Endothelial cell of umbilical vein (primary cell): ENCODE data around the gene SPAG9. TPM values are rescaled to one million over a fixed set of nuclear protein-coding genes. Genes with fewer than 3 reads are reported as not detected.

Source experiments
- BruUV-seq: library from RNA; stranded (reverse); fragments of 400-500 nt; replicated peaks from 2 replicates; lab custom pipeline; 2021; lab: Mats Ljungman, UMichigan
- CTCF ChIA-PET: fragments of 300-600, 350-600 bp; sonication (Branson Sonifier 250); formaldehyde crosslinking; loops from one replicate; lab custom pipeline; 2021; ENCODE audit warnings: antibody characterized with exemption, inconsistent platforms; lab: Charles Lee
- POLR2A ChIA-PET: fragments of 300-600, 350-600 bp; sonication (Branson Sonifier 250); formaldehyde crosslinking; loops from one replicate; lab custom pipeline; 2021; ENCODE audit warnings: antibody characterized with exemption, inconsistent platforms; lab: Charles Lee
- DNase-seq: peaks from one replicate; pipeline ENCODE4 v3.0.0-alpha.2; 2011; ENCODE audit warnings: low read depth, low spot score
- FAIRE-seq: peaks from 2 replicates; lab custom pipeline; 2011; peaks lifted over from hg19 to GRCh38; lab: Jason Lieb, UNC
- H2AFZ ChIP-seq: 2 replicates; pipeline ENCODE4 v1.6.0; 2012; ENCODE audit warnings: low read depth, low read length, control low read depth, inconsistent platforms
- H3K27ac ChIP-seq: 2 replicates; pipeline ENCODE4 v1.5.1; 2011; ENCODE audit warnings: low read depth, mild to moderate bottlenecking, control low read depth, low read length, moderate library complexity; ENCODE audit not compliant: insufficient read depth
- H3K27me3 ChIP-seq, 2 experiments: 2 replicates each; pipeline versions ENCODE4 v1.6.0 to v1.6.1; 2011; ENCODE audit warnings: low read length in 2 of 2, mixed read lengths in 1 of 2; ENCODE audit not compliant: control insufficient read depth in 2 of 2, insufficient read depth in 2 of 2
- H3K36me3 ChIP-seq, 2 experiments: 2 replicates in 1 of 2; 3 replicates in 1 of 2; pipeline ENCODE4 v1.5.1; 2011; ENCODE audit warnings: low read length in 2 of 2, mild to moderate bottlenecking in 1 of 2, moderate library complexity in 1 of 2; ENCODE audit not compliant: control insufficient read depth in 2 of 2, insufficient read depth in 2 of 2; ENCODE audit errors: extremely low read depth in 1 of 2
- H3K4me1 ChIP-seq: 3 replicates; pipeline ENCODE4 v1.5.1; 2011; ENCODE audit warnings: mild to moderate bottlenecking, low read length; ENCODE audit not compliant: control insufficient read depth, insufficient read depth; ENCODE audit errors: extremely low read depth
- H3K4me2 ChIP-seq: 2 replicates; pipeline ENCODE4 v1.6.1; 2011; ENCODE audit warnings: low read length, control low read depth, mixed read lengths; ENCODE audit not compliant: insufficient read depth
- H3K4me3 ChIP-seq, 3 experiments: fragments of 200-600 bp in 1 of 3; sonication (generic), shearing (Covaris generic) in 1 of 3; replicated peaks in 1 of 3; 2 replicates each; pipeline ENCODE4 v1.5.1; 2011 to 2016; ENCODE audit warnings: control low read depth in 3 of 3, low read length in 3 of 3, mild to moderate bottlenecking in 2 of 3, inconsistent platforms in 1 of 3, low read depth in 1 of 3, moderate library complexity in 1 of 3; ENCODE audit not compliant: insufficient read depth in 1 of 3
- H3K79me2 ChIP-seq: 2 replicates; pipeline ENCODE4 v1.6.0; 2012; ENCODE audit warnings: low read length, inconsistent platforms; ENCODE audit not compliant: control insufficient read depth, insufficient read depth
- H3K9ac ChIP-seq: replicated peaks from 2 replicates; pipeline ENCODE3; 2011; ENCODE audit warnings: low read length, control low read depth; ENCODE audit not compliant: insufficient read depth; ENCODE audit errors: extremely low read depth
- H3K9me1 ChIP-seq: replicated peaks from 3 replicates; pipeline ENCODE4 v1.6.0; 2011; ENCODE audit warnings: mild to moderate bottlenecking, low read length; ENCODE audit not compliant: control insufficient read depth, insufficient read depth; ENCODE audit errors: extremely low read depth
- H3K9me3 ChIP-seq: replicated peaks from 2 replicates; pipeline ENCODE4 v1.5.1; 2012; ENCODE audit warnings: low read length, inconsistent platforms; ENCODE audit not compliant: control insufficient read depth, insufficient read depth
- H4K20me1 ChIP-seq: replicated peaks from 2 replicates; pipeline ENCODE3; 2011; ENCODE audit warnings: mild to moderate bottlenecking, low read length; ENCODE audit not compliant: control insufficient read depth, insufficient read depth; ENCODE audit errors: extremely low read depth
- EZH2 ChIP-seq: IDR thresholded peaks from 2 replicates; pipeline ENCODE4 v1.6.1; 2012; ENCODE audit warnings: borderline replicate concordance, low read depth, mild to moderate bottlenecking, moderate library complexity, low read length, inconsistent platforms; ENCODE audit not compliant: severe bottlenecking
- FOS ChIP-seq: IDR thresholded peaks from 2 replicates; pipeline ENCODE4 v1.6.1; 2011; ENCODE audit warnings: mild to moderate bottlenecking, low read length, moderate library complexity, borderline replicate concordance; ENCODE audit not compliant: insufficient read depth
- GATA2 ChIP-seq: IDR thresholded peaks from 2 replicates; pipeline ENCODE4 v1.7.0; 2011; ENCODE audit warnings: low read depth, mild to moderate bottlenecking, moderate library complexity, mixed read lengths, low read length; ENCODE audit not compliant: insufficient read length, insufficient read depth
- JUN ChIP-seq: IDR thresholded peaks from 2 replicates; pipeline ENCODE4 v1.6.1; 2011; ENCODE audit warnings: borderline replicate concordance, low read depth; ENCODE audit not compliant: insufficient read length, insufficient read depth
- MYC ChIP-seq: IDR thresholded peaks from one replicate; pipeline ENCODE4 v1.6.1; 2011; ENCODE audit warnings: mild to moderate bottlenecking, low read depth, low read length
- POLR2A ChIP-seq: IDR thresholded peaks from 2 replicates; pipeline ENCODE4 v1.6.1; 2012; ENCODE audit warnings: low read depth, mild to moderate bottlenecking, control low read depth, low read length
- POLR2AphosphoS5 ChIP-seq: IDR thresholded peaks from 2 replicates; pipeline ENCODE4 v1.6.1; 2012; ENCODE audit warnings: low read depth, mild to moderate bottlenecking, control low read depth, low read length, moderate library complexity; ENCODE audit not compliant: insufficient read depth
- dilution Hi-C: fragments of 300-500 bp; cut with MboI; formaldehyde crosslinking; loops from one replicate; pipeline ENCODE4 v1.15.0; 2019; ENCODE audit warnings: low sequenced_read_pairs; ENCODE audit not compliant: extremely low pct_ligation_motif_present
- intact Hi-C: fragments of 100-400 bp; cut with micrococcal nuclease; formaldehyde crosslinking; loops from one replicate; pipeline ENCODE4 v1.10.0; 2022
- polyA plus RNA-seq, 4 experiments: library from polyadenylated mRNA; depleted of rRNA in 3 of 4; stranded (reverse) in 3 of 4; unstranded in 1 of 4; fragments of >200 nt; gene quantifications; 2 replicates each; pipeline versions ENCODE4 v1.2.1 to v1.2.3, GENCODE V29; 2011 to 2012; ENCODE audit warnings: missing spikeins in 1 of 4
- total RNA-seq: library from RNA; stranded (reverse); gene quantifications from 2 replicates; pipeline ENCODE4 v1.2.3, GENCODE V29; 2021
- TF ChIP-seq, protein P1 (sequence below): IDR thresholded peaks from 2 replicates; pipeline ENCODE4 v1.6.1; 2011; ENCODE audit not compliant: insufficient read depth, insufficient read length
- TF ChIP-seq, protein P2 (sequence below), 2 donors: IDR thresholded peaks; 1 replicate in 1 of 2; 2 replicates in 1 of 2; pipeline ENCODE4 v1.5.1; 2011; ENCODE audit warnings: low read length in 2 of 2, mild to moderate bottlenecking in 2 of 2, moderate library complexity in 2 of 2, control low read depth in 1 of 2, inconsistent platforms in 1 of 2, low read depth in 1 of 2; ENCODE audit not compliant: insufficient read depth in 1 of 2; ENCODE audit errors: extremely low read depth in 1 of 2

SPAG9 gene
- total and polyA plus RNA-seq, 2 donors (not counting 3 experiments of a cell fraction or from before 2014, with no cell fraction given), result 16.5 to 75.0 TPM

DNA sequence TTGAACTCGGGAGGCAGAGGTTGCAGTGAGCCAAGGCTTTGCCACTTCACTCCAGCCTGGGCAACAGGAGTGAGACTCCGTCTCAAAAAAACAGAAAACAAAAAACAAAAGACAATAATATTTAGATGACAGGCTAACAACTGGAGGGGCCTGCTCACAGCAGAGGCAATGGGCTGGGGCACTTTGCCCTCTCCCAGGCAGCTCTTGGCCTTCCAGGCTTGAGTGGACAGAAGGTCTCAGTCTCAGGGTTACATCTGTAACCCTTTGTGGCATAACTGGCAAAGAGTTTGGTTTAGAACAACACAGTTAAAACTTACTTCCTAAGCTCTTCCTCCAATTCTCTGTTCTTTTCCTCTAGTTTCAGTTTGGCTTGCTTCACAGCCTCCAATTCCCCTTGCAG lies 114.9 kb downstream of the SPAG9 start:
- Histone ChIP-seq H2AFZ (no peak overlapping the region), H3K79me2 (no peaks in the 10 kb centered on the region), H3K36me3 (peaks cover 2 to 7% of the 10 kb centered on the region in 2 experiments), H3K27me3 (no peaks in the 10 kb centered on the region), H3K9me1 (peaks cover 2% of the 10 kb centered on the region), H3K4me1 (peaks cover 5% of the 10 kb centered on the region), H3K4me2 (no peak overlapping the region), H4K20me1 (no peaks in the 10 kb centered on the region), H3K9me3 (no peaks in the 10 kb centered on the region), H3K27ac (no peak overlapping the region), H3K9ac (no peak overlapping the region), H3K4me3 (no peak overlapping the region)
- DNase-seq, result peak; percentile 62
- TF ChIP-seq FOS (no peak), MYC (no peak), EZH2 (no peak), POLR2AphosphoS5 (no peak), POLR2A (no peak), JUN (no peak), GATA2 (no peak)
- TF ChIP-seq, protein P1, sequence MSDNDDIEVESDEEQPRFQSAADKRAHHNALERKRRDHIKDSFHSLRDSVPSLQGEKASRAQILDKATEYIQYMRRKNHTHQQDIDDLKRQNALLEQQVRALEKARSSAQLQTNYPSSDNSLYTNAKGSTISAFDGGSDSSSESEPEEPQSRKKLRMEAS, result no peak
- TF ChIP-seq, protein P2, sequence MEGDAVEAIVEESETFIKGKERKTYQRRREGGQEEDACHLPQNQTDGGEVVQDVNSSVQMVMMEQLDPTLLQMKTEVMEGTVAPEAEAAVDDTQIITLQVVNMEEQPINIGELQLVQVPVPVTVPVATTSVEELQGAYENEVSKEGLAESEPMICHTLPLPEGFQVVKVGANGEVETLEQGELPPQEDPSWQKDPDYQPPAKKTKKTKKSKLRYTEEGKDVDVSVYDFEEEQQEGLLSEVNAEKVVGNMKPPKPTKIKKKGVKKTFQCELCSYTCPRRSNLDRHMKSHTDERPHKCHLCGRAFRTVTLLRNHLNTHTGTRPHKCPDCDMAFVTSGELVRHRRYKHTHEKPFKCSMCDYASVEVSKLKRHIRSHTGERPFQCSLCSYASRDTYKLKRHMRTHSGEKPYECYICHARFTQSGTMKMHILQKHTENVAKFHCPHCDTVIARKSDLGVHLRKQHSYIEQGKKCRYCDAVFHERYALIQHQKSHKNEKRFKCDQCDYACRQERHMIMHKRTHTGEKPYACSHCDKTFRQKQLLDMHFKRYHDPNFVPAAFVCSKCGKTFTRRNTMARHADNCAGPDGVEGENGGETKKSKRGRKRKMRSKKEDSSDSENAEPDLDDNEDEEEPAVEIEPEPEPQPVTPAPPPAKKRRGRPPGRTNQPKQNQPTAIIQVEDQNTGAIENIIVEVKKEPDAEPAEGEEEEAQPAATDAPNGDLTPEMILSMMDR (IDR thresholded peaks at IDR 0.05; ENCODE audit: extremely low read depth in 1 of 2, insufficient read depth in 1 of 2, low read depth in 1 of 2, low read length in 2 of 2), result no peak
- intact Hi-C loops (loop anchor here (10.0 kb wide), 1 partner anchor 529 kb away; no protein-coding TSS in a partner anchor), dilution Hi-C loops (no loop called here)
- no TSS peak for BruUV-seq
- ChIA-PET POLR2A (no interaction called here), CTCF (interaction anchor here (1.2 to 9.6 kb wide), 6 partner anchors 8 to 147 kb away, joined by 3 to 140 read pairs (median 6); partner anchors contain the start of gene NME1)
- FAIRE-seq, result no peak
